Stimulated activated CD4-positive, alpha-beta T cell treated with anti-CD3 and anti-CD28 coated beads, TNF-alpha, amount 100 ng/mL, for 24 hours (primary cell): ENCODE results near the gene CD200R1.

Experiments
- DNase-seq, 3 experiments: peaks; one replicate each; pipeline ENCODE4 v3.0.0-alpha.2; 2020; ENCODE audit warnings: low read depth in 3 of 3

Gene CD200R1

GRCh38 chr3:112888381-112889085 lies 86.4 kb downstream of the CD200R1 start:
- no peak for DNase-seq

DNA sequence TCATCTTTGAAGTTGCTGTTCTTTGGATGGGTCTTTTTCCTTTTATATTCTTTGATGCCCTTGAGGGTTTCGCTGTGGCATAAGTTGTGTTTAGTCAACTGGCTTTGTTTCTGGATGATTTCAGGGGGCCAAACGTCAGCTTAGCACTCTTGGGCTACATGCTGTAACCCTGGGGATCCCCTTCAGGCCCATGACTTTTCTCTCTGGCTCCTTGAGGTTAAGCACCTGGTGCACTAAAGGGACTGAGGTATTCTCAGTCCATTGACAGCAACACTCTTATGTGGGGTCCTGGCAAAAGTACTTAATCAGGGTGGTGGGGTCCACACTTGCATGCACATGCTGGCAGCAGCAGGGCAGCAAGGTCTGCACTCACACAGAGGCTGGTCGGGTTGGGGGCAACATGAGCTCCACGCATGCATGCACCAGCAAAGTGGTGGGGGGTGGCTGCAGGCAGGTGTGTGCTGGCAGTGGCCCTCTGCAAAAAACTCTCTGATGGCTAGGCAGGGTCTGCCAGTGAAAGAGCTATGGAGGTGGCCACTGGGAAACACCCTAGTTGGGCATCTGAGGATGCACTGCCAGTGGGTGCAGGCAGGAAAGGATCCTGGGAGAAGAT lies 90.1 kb downstream of the CD200R1 start:
- no peak for DNase-seq

- DNase-seq: no peak
Measured at GRCh38 chr3:112881891-112882290, 93.0 kb downstream of the CD200R1 start.

DNA sequence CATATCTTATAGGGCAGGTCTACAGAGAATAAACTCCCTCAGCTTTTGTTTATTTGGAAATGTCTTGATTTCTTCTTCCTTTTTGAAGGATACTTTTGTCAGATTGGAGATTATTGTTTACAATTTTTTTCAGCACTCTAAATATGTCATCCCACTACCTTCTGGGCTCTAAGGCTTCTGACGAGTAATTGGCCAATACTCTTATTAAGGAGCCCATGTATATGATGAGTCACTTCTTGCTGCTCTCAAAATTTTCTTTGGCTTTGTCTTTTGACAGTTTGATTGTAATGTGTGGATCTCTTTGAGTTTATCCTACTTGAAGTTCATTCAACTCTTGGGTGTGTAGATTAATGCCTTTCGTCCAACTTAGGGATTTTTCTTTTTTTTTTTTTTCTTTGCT lies 99.3 kb downstream of the CD200R1 start:
- DNase-seq: no peak

GRCh38 chr3:112874725-112875124 lies 100.2 kb downstream of the CD200R1 start:
- no peak for DNase-seq

DNA sequence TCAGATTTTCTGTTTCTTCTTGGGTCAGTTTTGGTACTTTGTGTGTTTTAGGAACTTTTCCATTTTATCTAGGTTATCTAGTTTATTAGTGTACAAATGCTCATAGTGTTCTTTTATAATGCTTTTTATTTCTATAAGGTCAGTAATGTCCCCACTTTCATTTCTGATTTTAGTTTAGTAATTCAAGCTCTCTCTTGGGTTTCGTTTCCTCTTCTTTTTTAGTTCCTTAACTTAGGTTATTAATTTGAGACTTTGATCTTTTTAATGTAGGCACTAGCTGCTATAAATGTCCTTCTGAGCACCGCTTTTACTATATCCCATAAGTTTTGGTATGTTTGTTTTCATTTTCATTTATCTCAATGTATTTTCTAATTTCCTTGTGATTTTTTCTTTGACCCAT lies 101.3 kb downstream of the CD200R1 start:
- DNase-seq: no peak

- no peak for DNase-seq
Measured at GRCh38 chr3:112871735-112872134, 103.2 kb downstream of the CD200R1 start.
